ENCODE measurements around the gene INCA1.

Gene INCA1

GRCh38 chr17:4969551-4970173 is 27.7 kb downstream of the INCA1 start:
- peaks cover 5% of the 10 kb centered on the region; the same call in 1 of the 2 replicates for H3K9me3 ChIP-seq (ENCODE audit: control insufficient read depth, insufficient read depth, low read length)
- H3K27ac ChIP-seq (ENCODE audit: low read depth, low read length): peak overlapping the region; percentile 99
- peaks cover 20% of the 10 kb centered on the region for H3K36me3 ChIP-seq (ENCODE audit: control insufficient read depth, insufficient read depth, low read length)
- H3K4me3 ChIP-seq (ENCODE audit: low read depth, low read length): peak overlapping the region; percentile 97
- peaks cover 6% of the 10 kb centered on the region for H3K27me3 ChIP-seq (ENCODE audit: control insufficient read depth, insufficient read depth, low read length)
- peak overlapping the region; percentile 53; the same call in 1 of the 2 replicates for H3K9ac ChIP-seq (ENCODE audit: low read depth, low read length)
- H3K4me1 ChIP-seq (ENCODE audit: control insufficient read depth, insufficient read depth, low read length): peaks cover 12% of the 10 kb centered on the region

GRCh38 chr17:4969047-4969550 is 28.2 kb downstream of the INCA1 start:
- H3K4me3 ChIP-seq (ENCODE audit: low read depth, low read length): peak overlapping the region; percentile 97
- H3K9ac ChIP-seq (ENCODE audit: low read depth, low read length): peak overlapping the region; percentile 53
- H3K36me3 ChIP-seq (ENCODE audit: control insufficient read depth, insufficient read depth, low read length): peaks cover 20% of the 10 kb centered on the region
- H3K4me1 ChIP-seq (ENCODE audit: control insufficient read depth, insufficient read depth, low read length): peaks cover 12% of the 10 kb centered on the region
- H3K27ac ChIP-seq (ENCODE audit: low read depth, low read length): peak overlapping the region; percentile 99
- H3K9me3 ChIP-seq (ENCODE audit: control insufficient read depth, insufficient read depth, low read length): peaks cover 5% of the 10 kb centered on the region; the same call in 1 of the 2 replicates
- H3K27me3 ChIP-seq (ENCODE audit: control insufficient read depth, insufficient read depth, low read length): peaks cover under 1% of the 10 kb centered on the region; the same call in 1 of the 2 replicates

GRCh38 chr17:4968486-4969046 is 28.8 kb downstream of the INCA1 start:
- Histone ChIP-seq H3K9me3 (ENCODE audit: control insufficient read depth, insufficient read depth, low read length) (peaks cover 5% of the 10 kb centered on the region; the same call in 1 of the 2 replicates), H3K4me1 (ENCODE audit: control insufficient read depth, insufficient read depth, low read length) (peaks cover 12% of the 10 kb centered on the region), H3K9ac (ENCODE audit: low read depth, low read length) (peak overlapping the region; percentile 57), H3K27ac (ENCODE audit: low read depth, low read length) (peak overlapping the region; percentile 99), H3K27me3 (ENCODE audit: control insufficient read depth, insufficient read depth, low read length) (no peaks in the 10 kb centered on the region), H3K36me3 (ENCODE audit: control insufficient read depth, insufficient read depth, low read length) (peaks cover 20% of the 10 kb centered on the region), H3K4me3 (ENCODE audit: low read depth, low read length) (peak overlapping the region; percentile 97)

GRCh38 chr17:4967539-4968485 is 29.5 kb downstream of the INCA1 start, which contains the start of gene SPAG7:
Gene SPAG7 (minus strand): TSS chr17:4967817. CDS start chr17:4967804, 13 bp downstream.
- Histone ChIP-seq H3K9me3 (ENCODE audit: control insufficient read depth, insufficient read depth, low read length) (peaks cover 5% of the 10 kb centered on the region; the same call in 1 of the 2 replicates), H3K4me1 (ENCODE audit: control insufficient read depth, insufficient read depth, low read length) (peaks cover 12% of the 10 kb centered on the region), H3K27me3 (ENCODE audit: control insufficient read depth, insufficient read depth, low read length) (no peaks in the 10 kb centered on the region), H3K9ac (ENCODE audit: low read depth, low read length) (peak within 1 kb of the TSS; percentile 95), H3K36me3 (ENCODE audit: control insufficient read depth, insufficient read depth, low read length) (peaks cover 20% of the 10 kb centered on the region), H3K27ac (ENCODE audit: low read depth, low read length) (peak within 1 kb of the TSS; percentile 99), H3K4me3 (ENCODE audit: low read depth, low read length) (peak within 1 kb of the TSS; percentile 97)

GRCh38 chr17:4966844-4967538 is 30.3 kb downstream of the INCA1 start:
- peaks cover 20% of the 10 kb centered on the region for H3K36me3 ChIP-seq (ENCODE audit: control insufficient read depth, insufficient read depth, low read length)
- H3K9me3 ChIP-seq (ENCODE audit: control insufficient read depth, insufficient read depth, low read length): peaks cover 5% of the 10 kb centered on the region; the same call in 1 of the 2 replicates
- H3K27ac ChIP-seq (ENCODE audit: low read depth, low read length): peak overlapping the region; percentile 99
- H3K27me3 ChIP-seq (ENCODE audit: control insufficient read depth, insufficient read depth, low read length): no peaks in the 10 kb centered on the region
- peaks cover 12% of the 10 kb centered on the region for H3K4me1 ChIP-seq (ENCODE audit: control insufficient read depth, insufficient read depth, low read length)
- peak overlapping the region; percentile 95 for H3K9ac ChIP-seq (ENCODE audit: low read depth, low read length)
- peak overlapping the region; percentile 97 for H3K4me3 ChIP-seq (ENCODE audit: low read depth, low read length)

GRCh38 chr17:4965311-4965986 is 31.9 kb downstream of the INCA1 start:
- H3K9ac ChIP-seq (ENCODE audit: low read depth, low read length): no peak overlapping the region
- H3K27me3 ChIP-seq (ENCODE audit: control insufficient read depth, insufficient read depth, low read length): no peaks in the 10 kb centered on the region
- H3K4me1 ChIP-seq (ENCODE audit: control insufficient read depth, insufficient read depth, low read length): peaks cover 17% of the 10 kb centered on the region
- H3K36me3 ChIP-seq (ENCODE audit: control insufficient read depth, insufficient read depth, low read length): peaks cover 19% of the 10 kb centered on the region
- H3K4me3 ChIP-seq (ENCODE audit: low read depth, low read length): no peak overlapping the region
- no peak overlapping the region for H3K27ac ChIP-seq (ENCODE audit: low read depth, low read length)
- peaks cover 5% of the 10 kb centered on the region; the same call in 1 of the 2 replicates for H3K9me3 ChIP-seq (ENCODE audit: control insufficient read depth, insufficient read depth, low read length)

- peaks cover 7% of the 10 kb centered on the region for H3K4me1 ChIP-seq (ENCODE audit: control insufficient read depth, insufficient read depth, low read length)
- no peak overlapping the region for H3K4me3 ChIP-seq (ENCODE audit: low read depth, low read length)
- H3K27me3 ChIP-seq (ENCODE audit: control insufficient read depth, insufficient read depth, low read length): no peaks in the 10 kb centered on the region
- H3K9me3 ChIP-seq (ENCODE audit: control insufficient read depth, insufficient read depth, low read length): peaks cover 3% of the 10 kb centered on the region; the same call in 1 of the 2 replicates
- no peak overlapping the region for H3K9ac ChIP-seq (ENCODE audit: low read depth, low read length)
- peaks cover 20% of the 10 kb centered on the region for H3K36me3 ChIP-seq (ENCODE audit: control insufficient read depth, insufficient read depth, low read length)
- H3K27ac ChIP-seq (ENCODE audit: low read depth, low read length): peak overlapping the region; percentile 40
Observed at GRCh38 chr17:4960279-4960922, 36.9 kb downstream of the INCA1 start.

- Histone ChIP-seq H3K4me3 (ENCODE audit: low read depth, low read length) (no peak overlapping the region), H3K4me1 (ENCODE audit: control insufficient read depth, insufficient read depth, low read length) (peaks cover 7% of the 10 kb centered on the region), H3K9me3 (ENCODE audit: control insufficient read depth, insufficient read depth, low read length) (no peaks in the 10 kb centered on the region), H3K36me3 (ENCODE audit: control insufficient read depth, insufficient read depth, low read length) (peaks cover 16% of the 10 kb centered on the region), H3K27me3 (ENCODE audit: control insufficient read depth, insufficient read depth, low read length) (no peaks in the 10 kb centered on the region), H3K9ac (ENCODE audit: low read depth, low read length) (no peak overlapping the region), H3K27ac (ENCODE audit: low read depth, low read length) (no peak overlapping the region)
Observed at GRCh38 chr17:4959261-4959965, 37.9 kb downstream of the INCA1 start.

GRCh38 chr17:4958102-4958501 is 39.2 kb downstream of the INCA1 start:
- Histone ChIP-seq H3K27ac (ENCODE audit: low read depth, low read length) (no peak overlapping the region), H3K9me3 (ENCODE audit: control insufficient read depth, insufficient read depth, low read length) (no peaks in the 10 kb centered on the region), H3K9ac (ENCODE audit: low read depth, low read length) (no peak overlapping the region), H3K4me3 (ENCODE audit: low read depth, low read length) (no peak overlapping the region), H3K4me1 (ENCODE audit: control insufficient read depth, insufficient read depth, low read length) (peaks cover 7% of the 10 kb centered on the region), H3K27me3 (ENCODE audit: control insufficient read depth, insufficient read depth, low read length) (no peaks in the 10 kb centered on the region), H3K36me3 (ENCODE audit: control insufficient read depth, insufficient read depth, low read length) (peaks cover 16% of the 10 kb centered on the region)

Data from HUES48 (cell line).